Keratinocyte (primary cell): ENCODE data around the gene NTNG1. TPM values are rescaled to one million over a fixed set of nuclear protein-coding genes. Genes with fewer than 3 reads are reported as not detected.

Experiments used
- DNase-seq: peaks from one replicate; pipeline ENCODE4 v3.0.0-alpha.2; 2011; ENCODE audit warnings: low read depth, missing footprints, low spot score
- FAIRE-seq: peaks from 2 replicates; lab custom pipeline; 2011; peaks lifted over from hg19 to GRCh38; lab: Jason Lieb, UNC
- H2AFZ ChIP-seq: 2 replicates; pipeline ENCODE4 v1.6.0; 2012; ENCODE audit warnings: low read length, control low read depth, inconsistent platforms; ENCODE audit not compliant: control insufficient read depth
- H3K27ac ChIP-seq: 2 replicates; pipeline ENCODE4 v1.5.1; 2011; ENCODE audit warnings: low read length; ENCODE audit not compliant: control insufficient read depth, insufficient read depth
- H3K27me3 ChIP-seq: 3 replicates; pipeline ENCODE4 v1.6.0; 2011; ENCODE audit warnings: low read length; ENCODE audit not compliant: control insufficient read depth, insufficient read depth; ENCODE audit errors: extremely low read depth
- H3K36me3 ChIP-seq, 2 experiments: 2 replicates in 1 of 2; 3 replicates in 1 of 2; pipeline ENCODE4 v1.5.1; 2011; ENCODE audit warnings: low read length in 2 of 2, mild to moderate bottlenecking in 1 of 2; ENCODE audit not compliant: control insufficient read depth in 2 of 2, insufficient read depth in 2 of 2; ENCODE audit errors: extremely low read depth in 1 of 2
- H3K4me1 ChIP-seq: 3 replicates; pipeline ENCODE4 v1.5.1; 2011; ENCODE audit warnings: low read length; ENCODE audit not compliant: control insufficient read depth, insufficient read depth; ENCODE audit errors: extremely low read depth
- H3K4me2 ChIP-seq: 3 replicates; pipeline ENCODE4 v1.6.0; 2011; ENCODE audit warnings: low read depth, low read length; ENCODE audit not compliant: control insufficient read depth, insufficient read depth; ENCODE audit errors: extremely low read depth
- H3K4me3 ChIP-seq, 3 experiments: fragments of 200-600 bp in 1 of 3; sonication (generic) in 1 of 3; 2 replicates in 2 of 3; 3 replicates in 1 of 3; pipeline ENCODE4 v1.5.1; 2011 to 2016; ENCODE audit warnings: low read length in 3 of 3, mild to moderate bottlenecking in 3 of 3, control low read depth in 2 of 3, inconsistent platforms in 1 of 3, low read depth in 1 of 3, mixed read lengths in 1 of 3, mixed run types in 1 of 3, moderate library complexity in 1 of 3; ENCODE audit not compliant: control insufficient read depth in 2 of 3, insufficient read depth in 2 of 3; ENCODE audit errors: extremely low read depth in 1 of 3
- H3K79me2 ChIP-seq: 2 replicates; pipeline ENCODE4 v1.6.0; 2012; ENCODE audit warnings: low read length; ENCODE audit not compliant: control insufficient read depth, insufficient read depth
- H3K9ac ChIP-seq: 3 replicates; pipeline ENCODE4 v1.6.0; 2011; ENCODE audit warnings: low read length; ENCODE audit not compliant: control insufficient read depth, insufficient read depth; ENCODE audit errors: extremely low read depth
- H3K9me1 ChIP-seq: 3 replicates; pipeline ENCODE4 v1.6.0; 2011; ENCODE audit warnings: low read length; ENCODE audit not compliant: control insufficient read depth, insufficient read depth; ENCODE audit errors: extremely low read depth
- H3K9me3 ChIP-seq: 2 replicates; pipeline ENCODE4 v1.5.1; 2012; ENCODE audit warnings: low read depth, low read length; ENCODE audit not compliant: control insufficient read depth
- H4K20me1 ChIP-seq: 3 replicates; pipeline ENCODE4 v1.6.0; 2011; ENCODE audit warnings: low read length; ENCODE audit not compliant: control insufficient read depth, insufficient read depth; ENCODE audit errors: extremely low read depth
- EZH2 ChIP-seq: IDR thresholded peaks from one replicate; pipeline ENCODE4 v1.6.1; 2012; ENCODE audit warnings: inconsistent platforms, mild to moderate bottlenecking, low read length, moderate library complexity
- dilution Hi-C: fragments of 300-500 bp; cut with MboI; formaldehyde crosslinking; loops from one replicate; pipeline ENCODE4 v1.7.0; 2020; ENCODE audit warnings: low sequenced_read_pairs; ENCODE audit not compliant: extremely low pct_ligation_motif_present
- polyA plus RNA-seq, 5 experiments: library from polyadenylated mRNA; depleted of rRNA in 3 of 5; stranded (reverse) in 3 of 5; stranded (forward) in 1 of 5; unstranded in 1 of 5; fragments of >200 nt; gene quantifications; 1 replicate in 1 of 5; 2 replicates in 3 of 5; 3 replicates in 1 of 5; pipeline versions ENCODE4 v1.2.1 to v1.2.3, GENCODE V29; 2011 to 2012; ENCODE audit warnings: missing spikeins in 2 of 5, low read depth in 1 of 5, low replicate concordance in 1 of 5
- TF ChIP-seq, protein P1 (sequence below), 3 experiments: IDR thresholded peaks in 1 of 3; conservative IDR thresholded peaks in 1 of 3; optimal IDR thresholded peaks in 1 of 3; 2 replicates in 2 of 3; 3 replicates in 1 of 3; pipeline versions ENCODE3 to v1.5.1; 2011; ENCODE audit warnings: low read length in 3 of 3, mild to moderate bottlenecking in 3 of 3, moderate library complexity in 2 of 3, control low read depth in 1 of 3, inconsistent platforms in 1 of 3; ENCODE audit not compliant: insufficient read depth in 2 of 3; ENCODE audit errors: extremely low read depth in 1 of 3

Gene NTNG1
- polyA plus RNA-seq, 1 donor (not counting 4 experiments of a cell fraction or from before 2014, with no cell fraction given): 8.1 TPM

DNA sequence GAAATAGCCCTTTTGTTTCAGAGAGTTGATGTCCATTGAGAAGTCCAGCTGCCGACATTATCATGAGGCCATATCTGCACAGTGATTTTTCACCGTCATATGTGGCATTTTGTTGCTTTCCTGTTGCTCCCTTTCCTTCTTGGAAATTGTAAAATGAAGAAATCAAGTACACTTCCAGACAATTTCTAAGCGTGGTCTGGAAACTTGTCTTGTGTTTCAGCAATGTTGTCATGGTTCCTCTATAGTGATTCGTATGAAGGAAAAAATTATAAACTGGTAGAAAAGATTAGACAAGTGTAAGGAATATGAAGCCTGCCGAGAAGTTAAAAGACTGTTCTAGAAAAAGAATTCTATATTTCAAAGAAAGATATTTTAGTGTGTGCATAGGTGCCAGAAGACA lies 17.7 kb downstream of the NTNG1 start:
- Histone ChIP-seq H3K9me1 (no peaks in the 10 kb centered on the region), H3K4me2 (no peak overlapping the region), H3K9me3 (no peaks in the 10 kb centered on the region), H3K4me3 (no peak overlapping the region), H3K36me3 (no peaks in the 10 kb centered on the region), H3K27me3 (no peaks in the 10 kb centered on the region), H3K79me2 (peaks cover 6% of the 10 kb centered on the region), H2AFZ (no peak overlapping the region), H3K9ac (no peak overlapping the region), H4K20me1 (no peaks in the 10 kb centered on the region), H3K4me1 (peaks cover 1% of the 10 kb centered on the region), H3K27ac (no peak overlapping the region)
- dilution Hi-C loops: no loop called here
- TF ChIP-seq, protein P1, sequence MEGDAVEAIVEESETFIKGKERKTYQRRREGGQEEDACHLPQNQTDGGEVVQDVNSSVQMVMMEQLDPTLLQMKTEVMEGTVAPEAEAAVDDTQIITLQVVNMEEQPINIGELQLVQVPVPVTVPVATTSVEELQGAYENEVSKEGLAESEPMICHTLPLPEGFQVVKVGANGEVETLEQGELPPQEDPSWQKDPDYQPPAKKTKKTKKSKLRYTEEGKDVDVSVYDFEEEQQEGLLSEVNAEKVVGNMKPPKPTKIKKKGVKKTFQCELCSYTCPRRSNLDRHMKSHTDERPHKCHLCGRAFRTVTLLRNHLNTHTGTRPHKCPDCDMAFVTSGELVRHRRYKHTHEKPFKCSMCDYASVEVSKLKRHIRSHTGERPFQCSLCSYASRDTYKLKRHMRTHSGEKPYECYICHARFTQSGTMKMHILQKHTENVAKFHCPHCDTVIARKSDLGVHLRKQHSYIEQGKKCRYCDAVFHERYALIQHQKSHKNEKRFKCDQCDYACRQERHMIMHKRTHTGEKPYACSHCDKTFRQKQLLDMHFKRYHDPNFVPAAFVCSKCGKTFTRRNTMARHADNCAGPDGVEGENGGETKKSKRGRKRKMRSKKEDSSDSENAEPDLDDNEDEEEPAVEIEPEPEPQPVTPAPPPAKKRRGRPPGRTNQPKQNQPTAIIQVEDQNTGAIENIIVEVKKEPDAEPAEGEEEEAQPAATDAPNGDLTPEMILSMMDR (optimal IDR thresholded peaks at IDR 0.05 in 1 of 3, IDR thresholded peaks at IDR 0.05 in 1 of 3, conservative IDR thresholded peaks at IDR 0.05 in 1 of 3; ENCODE audit: extremely low read depth in 1 of 3, insufficient read depth in 2 of 3, low read length in 3 of 3): no peak
- TF ChIP-seq EZH2: no peak
- FAIRE-seq (no peak), DNase-seq (no peak)

DNA sequence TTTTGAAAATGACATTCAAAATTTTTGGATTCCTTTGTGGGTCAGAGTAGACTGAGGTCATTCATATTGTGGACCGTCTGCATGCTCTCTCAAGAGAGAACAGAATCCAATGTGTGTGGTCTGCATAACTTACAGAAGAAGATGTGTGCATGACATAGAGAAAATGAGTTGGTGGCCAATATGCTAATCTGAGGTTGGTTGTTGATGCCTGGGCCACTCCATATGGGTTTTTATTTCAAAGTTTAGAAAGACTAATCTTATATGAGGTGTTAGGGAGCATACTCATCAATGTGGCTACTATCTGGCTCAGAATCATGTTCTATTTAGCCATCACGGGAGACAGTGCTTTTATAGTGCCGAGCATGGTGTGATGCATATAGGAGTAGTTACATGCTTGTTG lies 18.2 kb downstream of the NTNG1 start:
- DNase-seq (no peak), FAIRE-seq (no peak)
- peaks cover 2% of the 10 kb centered on the region for H3K79me2 ChIP-seq
- no peak overlapping the region for H3K9ac ChIP-seq
- dilution Hi-C loops: no loop called here
- H2AFZ ChIP-seq: no peak overlapping the region
- H3K27me3 ChIP-seq: no peaks in the 10 kb centered on the region
- no peaks in the 10 kb centered on the region for H3K4me1 ChIP-seq
- H3K9me1 ChIP-seq: no peaks in the 10 kb centered on the region
- no peak overlapping the region for H3K4me2 ChIP-seq
- no peak for TF ChIP-seq EZH2
- TF ChIP-seq, protein P1 (optimal IDR thresholded peaks at IDR 0.05 in 1 of 3, IDR thresholded peaks at IDR 0.05 in 1 of 3, conservative IDR thresholded peaks at IDR 0.05 in 1 of 3; ENCODE audit: extremely low read depth in 1 of 3, insufficient read depth in 2 of 3, low read length in 3 of 3): no peak
- no peak overlapping the region for H3K4me3 ChIP-seq
- H4K20me1 ChIP-seq: no peaks in the 10 kb centered on the region
- H3K36me3 ChIP-seq: no peaks in the 10 kb centered on the region
- H3K9me3 ChIP-seq: peaks cover 1% of the 10 kb centered on the region
- H3K27ac ChIP-seq: no peak overlapping the region
